Measurements from ENCODE around the gene HCN3.

HCN3 gene

DNA sequence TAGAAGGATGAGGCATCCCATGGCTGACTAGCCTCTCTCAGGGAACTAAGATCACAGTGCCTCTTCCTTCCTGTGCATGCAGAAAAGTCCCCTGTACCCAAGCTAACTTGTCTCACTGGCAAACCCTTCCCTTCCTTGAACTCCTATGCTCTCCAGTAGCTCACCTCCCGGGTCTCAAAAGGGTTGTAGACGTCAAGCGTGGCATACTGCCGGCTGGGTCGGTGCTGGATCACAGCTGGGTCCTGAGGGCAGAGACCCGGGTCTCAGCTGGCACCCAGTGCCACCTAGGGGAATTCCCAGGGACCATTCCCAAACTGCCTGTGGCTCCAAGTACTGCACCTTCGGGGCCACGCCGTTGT lies 15.8 kb upstream of the HCN3 start:
- no peak for DNase-seq (ENCODE audit: low read depth in 1 of 2, low spot score in 1 of 2)
- no peak for TF ChIP-seq JUND (IDR thresholded peaks at IDR 0.05; ENCODE audit: low read depth)

DNA sequence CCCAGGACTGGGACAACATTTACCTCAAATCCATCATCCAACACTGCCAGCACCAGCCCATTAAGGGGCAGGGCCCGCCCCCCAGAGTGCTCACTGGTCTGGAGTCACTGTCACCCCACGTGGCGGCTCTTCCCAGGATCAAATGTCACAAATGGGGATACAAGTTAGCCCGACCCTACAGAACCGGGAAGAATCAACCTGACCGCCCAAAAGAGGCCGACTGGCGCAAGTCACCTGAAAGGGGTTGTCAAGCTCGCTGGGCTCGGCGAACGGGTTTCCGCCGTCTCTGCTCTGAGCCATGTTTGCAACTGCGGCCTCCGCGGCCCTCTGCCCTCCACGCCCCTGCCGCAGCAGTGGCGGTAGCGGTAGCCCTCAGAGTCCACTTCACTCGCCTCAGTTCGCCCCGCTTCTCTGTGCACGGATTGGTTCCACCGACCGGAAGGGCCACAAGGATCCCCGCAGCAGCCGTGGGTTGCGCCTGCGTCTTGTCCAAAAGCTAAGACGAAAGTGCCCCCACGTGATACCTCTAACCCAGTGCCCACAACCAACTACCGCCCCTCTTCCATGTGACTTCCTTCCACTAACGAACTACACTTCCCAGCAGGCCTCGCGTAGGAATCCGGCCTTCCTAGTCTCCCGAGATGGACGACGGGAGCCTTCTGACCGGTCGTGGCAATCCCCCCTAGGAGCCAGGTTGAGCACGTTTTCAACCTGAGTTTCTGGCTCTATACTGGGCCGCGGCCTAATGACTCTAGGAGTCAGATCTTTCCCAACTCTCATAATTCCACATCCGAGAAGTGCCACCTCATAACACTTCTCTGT lies 15.2 kb upstream of the HCN3 start, which contains the start of gene SCAMP3:
TSS of gene SCAMP3 (minus strand) at position 509 of the 822 bp plus-strand sequence. CDS start at position 300, 209 bp downstream.
- peak; percentile 99 for DNase-seq (ENCODE audit: low read depth in 1 of 2, low spot score in 1 of 2)
- TF ChIP-seq JUND (IDR thresholded peaks at IDR 0.05; ENCODE audit: low read depth) = peak; percentile 57; the same call in 1 of the 2 replicates
- in situ Hi-C loops (cut with HindIII; ENCODE audit: low pct_unique_long_range_greater_than_20kb, low sequenced_read_pairs) = no loop called here

More for the DNA sequence above, 15.8 kb upstream of the HCN3 start:
- in situ Hi-C loops (cut with HindIII; ENCODE audit: low pct_unique_long_range_greater_than_20kb, low sequenced_read_pairs) = no loop called here

DNA sequence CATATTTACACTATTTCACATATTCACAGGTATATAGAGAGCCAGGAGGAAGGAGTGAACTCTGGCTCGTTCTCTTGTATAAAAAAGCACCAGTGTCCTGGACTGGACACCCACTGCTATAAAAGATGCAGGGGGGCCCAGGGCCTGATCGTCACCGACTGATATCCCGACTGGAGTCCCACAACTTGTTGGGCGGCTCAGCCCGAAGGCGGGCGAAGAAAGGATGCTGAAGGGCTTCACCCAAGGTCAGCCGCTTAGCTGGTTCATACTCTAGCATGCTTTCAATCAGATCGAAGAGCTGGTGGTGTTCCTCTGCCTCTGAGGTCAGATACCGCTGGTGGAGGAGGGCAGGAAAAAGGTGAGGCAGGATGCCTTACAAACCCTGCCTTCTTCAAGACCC lies 14.2 kb upstream of the HCN3 start:
- no peak for TF ChIP-seq JUND (IDR thresholded peaks at IDR 0.05; ENCODE audit: low read depth)
- DNase-seq (ENCODE audit: low read depth in 1 of 2, low spot score in 1 of 2) = no peak
- in situ Hi-C loops (cut with HindIII; ENCODE audit: low pct_unique_long_range_greater_than_20kb, low sequenced_read_pairs) = no loop called here

DNA sequence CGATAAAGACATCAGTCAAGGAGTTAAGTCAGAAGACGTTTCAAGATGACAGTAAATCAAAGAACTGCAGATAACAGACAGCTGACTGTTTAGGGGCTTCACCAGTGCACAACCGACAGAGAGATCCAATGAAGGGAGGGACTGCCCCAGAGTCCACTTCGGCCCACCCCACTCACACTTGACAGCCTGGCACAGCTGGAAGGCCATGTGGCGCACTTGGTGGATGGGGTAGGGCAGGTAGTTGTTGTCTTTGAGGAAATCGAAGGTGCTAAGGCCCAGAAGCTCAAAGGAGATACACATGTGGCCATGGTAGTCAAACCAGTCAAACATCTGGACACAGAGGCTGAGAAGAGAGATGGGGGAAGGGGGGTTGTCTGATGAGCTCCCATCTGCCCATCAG lies 10.7 kb upstream of the HCN3 start:
- DNase-seq (ENCODE audit: low read depth in 1 of 2, low spot score in 1 of 2) = no peak
- no peak for TF ChIP-seq JUND (IDR thresholded peaks at IDR 0.05; ENCODE audit: low read depth)
- in situ Hi-C loops (cut with HindIII; ENCODE audit: low pct_unique_long_range_greater_than_20kb, low sequenced_read_pairs) = no loop called here

DNA sequence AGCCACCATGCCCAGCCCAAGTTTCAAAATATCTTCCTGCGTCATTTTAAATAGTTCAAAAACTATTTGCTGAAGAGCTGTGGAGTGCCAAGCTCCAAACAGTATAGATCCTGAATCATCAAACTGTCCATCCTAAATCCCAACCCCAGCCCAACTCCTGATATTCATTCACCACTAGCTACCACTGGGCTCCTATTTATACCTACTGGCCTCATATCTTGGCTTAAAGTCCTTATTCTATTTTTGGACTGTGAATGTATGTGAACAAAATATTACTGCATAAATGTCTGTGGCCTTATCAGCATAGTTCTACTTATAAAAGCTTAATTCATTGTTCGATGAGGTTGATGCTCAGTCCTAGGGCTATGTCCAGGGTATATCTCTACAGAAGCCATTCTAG lies 9.9 kb upstream of the HCN3 start:
- in situ Hi-C loops (cut with HindIII; ENCODE audit: low pct_unique_long_range_greater_than_20kb, low sequenced_read_pairs) = no loop called here
- DNase-seq (ENCODE audit: low read depth in 1 of 2, low spot score in 1 of 2) = no peak
- TF ChIP-seq JUND (IDR thresholded peaks at IDR 0.05; ENCODE audit: low read depth) = no peak

DNA sequence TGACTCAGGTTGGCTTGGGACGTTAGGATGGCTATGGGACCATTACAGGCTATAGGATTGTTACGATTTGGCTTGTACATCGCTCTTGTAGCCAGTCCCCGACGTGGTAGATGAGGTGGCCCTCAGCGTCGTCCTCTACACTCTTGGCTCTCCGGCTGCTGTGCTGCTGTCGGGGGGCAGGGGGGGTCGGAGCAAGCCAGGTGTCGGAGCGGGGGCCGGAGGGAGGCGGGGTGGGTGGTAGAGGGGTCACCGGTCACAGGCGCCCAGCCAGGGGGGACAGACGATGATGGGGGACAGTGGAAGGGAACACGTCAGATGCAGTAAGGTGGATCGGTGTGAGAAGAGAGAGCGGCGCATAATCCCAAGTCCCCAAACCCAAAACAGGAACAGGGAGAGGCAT lies 8.6 kb upstream of the HCN3 start:
- no peak for DNase-seq (ENCODE audit: low read depth in 1 of 2, low spot score in 1 of 2)
- in situ Hi-C loops (cut with HindIII; ENCODE audit: low pct_unique_long_range_greater_than_20kb, low sequenced_read_pairs) = no loop called here
- no peak for TF ChIP-seq JUND (IDR thresholded peaks at IDR 0.05; ENCODE audit: low read depth)

DNA sequence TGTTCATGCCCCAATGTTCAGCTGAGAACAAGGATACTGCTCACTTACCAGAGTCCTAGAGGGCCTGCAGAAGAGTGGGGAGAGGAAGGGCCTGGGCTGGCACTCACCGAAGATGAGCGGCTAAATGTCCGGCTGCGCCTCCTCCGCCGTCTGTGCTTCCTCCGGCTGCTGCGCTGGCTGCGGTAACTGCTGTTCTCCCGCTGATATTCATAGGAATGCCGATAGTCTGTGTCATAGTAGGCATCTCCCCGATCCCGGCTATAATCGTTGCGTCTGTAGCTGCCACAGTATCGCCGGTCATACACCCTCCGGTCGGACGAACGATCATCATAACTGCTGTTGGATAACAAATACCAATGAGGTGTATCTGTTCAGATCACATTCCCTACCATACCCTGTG lies 7.9 kb upstream of the HCN3 start:
- TF ChIP-seq JUND (IDR thresholded peaks at IDR 0.05; ENCODE audit: low read depth) = no peak
- in situ Hi-C loops (cut with HindIII; ENCODE audit: low pct_unique_long_range_greater_than_20kb, low sequenced_read_pairs) = no loop called here
- no peak for DNase-seq (ENCODE audit: low read depth in 1 of 2, low spot score in 1 of 2)

DNA sequence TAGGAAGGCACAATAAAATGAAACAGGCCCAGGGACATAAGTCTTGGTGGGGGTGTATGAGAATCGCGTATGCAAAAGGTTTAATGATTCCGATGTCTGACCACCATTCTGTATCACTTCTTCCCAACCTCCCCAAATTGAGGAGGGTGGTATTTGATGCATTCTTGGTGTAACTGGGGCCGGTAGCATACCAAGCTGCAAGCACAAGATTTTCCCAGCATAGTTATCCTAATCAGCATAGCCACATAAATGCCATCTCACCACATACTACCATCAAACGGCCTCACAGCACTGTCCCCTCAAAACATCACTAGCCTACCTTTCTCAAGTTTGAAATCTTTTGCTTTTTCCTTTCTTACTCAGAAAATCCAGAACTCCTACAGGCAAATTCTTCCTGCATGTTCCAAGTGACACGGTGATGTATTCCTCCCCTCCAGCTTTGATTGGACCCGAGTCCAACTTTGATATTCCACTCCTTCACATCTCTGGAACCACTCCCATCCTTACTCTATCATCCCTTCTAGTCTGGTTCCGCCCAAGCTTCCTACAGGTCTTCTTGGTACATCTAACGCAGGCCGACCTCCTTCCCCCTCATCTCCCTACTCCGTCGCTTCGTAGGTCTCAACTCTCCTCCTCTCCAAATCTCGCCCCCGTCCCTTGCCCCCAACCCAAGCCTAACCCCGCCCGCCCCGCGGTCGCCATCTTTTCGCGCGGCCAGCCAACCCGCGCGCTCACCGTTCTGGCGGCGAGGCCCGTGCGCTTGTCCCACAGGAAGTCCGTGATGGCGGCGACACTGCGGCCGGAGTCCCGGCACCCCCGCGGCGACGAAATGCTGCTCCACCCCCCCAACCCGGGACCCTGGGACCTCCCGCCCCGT lies 4.6 kb upstream of the HCN3 start:
- in situ Hi-C loops (cut with HindIII; ENCODE audit: low pct_unique_long_range_greater_than_20kb, low sequenced_read_pairs) = no loop called here
- TF ChIP-seq JUND (IDR thresholded peaks at IDR 0.05; ENCODE audit: low read depth) = no peak
- DNase-seq (ENCODE audit: low read depth in 1 of 2, low spot score in 1 of 2) = no peak

DNA sequence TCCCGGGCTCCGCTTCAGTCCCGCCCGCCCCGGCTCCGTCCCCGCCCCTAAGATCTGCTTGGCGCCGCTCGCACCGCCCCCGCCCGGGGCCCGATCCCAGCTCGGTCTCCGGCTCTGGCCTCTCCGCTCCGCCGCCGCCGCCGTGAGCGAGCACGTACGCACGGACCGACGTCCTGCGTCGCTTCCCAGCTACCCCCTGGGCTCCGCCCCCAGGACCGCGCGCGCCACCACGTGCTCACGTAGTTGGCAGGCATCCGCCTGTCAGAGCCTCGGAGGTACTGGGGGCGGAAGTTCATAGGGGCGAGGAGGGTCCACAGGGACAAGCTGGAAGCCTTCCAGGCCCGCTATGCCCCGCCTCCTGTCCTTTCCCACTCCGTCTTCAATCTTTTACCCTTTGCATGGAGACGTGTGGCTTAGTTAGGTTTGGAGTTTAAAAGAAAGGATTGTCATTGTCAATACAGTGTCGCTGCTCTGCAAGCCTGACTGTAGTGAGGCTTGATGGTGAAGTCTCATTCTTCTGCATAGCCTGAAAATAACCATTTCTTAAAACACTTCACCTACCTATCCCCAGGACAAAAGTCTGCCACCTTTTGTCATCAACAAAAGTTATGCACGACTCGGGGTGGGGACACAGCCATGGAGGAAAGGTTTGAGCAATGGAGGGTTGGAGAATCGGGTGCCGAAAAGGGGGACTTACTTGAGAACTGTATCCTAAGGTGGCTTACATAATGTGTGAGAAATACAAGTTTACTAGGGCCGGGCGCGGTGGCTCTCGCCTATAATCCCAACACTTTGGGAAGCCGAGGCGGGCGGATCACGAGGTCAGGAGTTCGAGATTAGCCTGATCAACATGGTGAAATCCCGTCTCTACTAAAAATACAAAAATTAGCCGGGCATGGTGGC lies 3.7 kb upstream of the HCN3 start, which contains the start of gene CLK2:
TSS of gene CLK2 (minus strand) at position 162 of the 903 bp plus-strand sequence. CDS start 2,527 bp downstream, outside the sequence.
- in situ Hi-C loops (cut with HindIII; ENCODE audit: low pct_unique_long_range_greater_than_20kb, low sequenced_read_pairs) = no loop called here
- peak; percentile 97 to 99 for DNase-seq (ENCODE audit: low read depth in 1 of 2, low spot score in 1 of 2)
- TF ChIP-seq JUND (IDR thresholded peaks at IDR 0.05; ENCODE audit: low read depth) = no peak

DNA sequence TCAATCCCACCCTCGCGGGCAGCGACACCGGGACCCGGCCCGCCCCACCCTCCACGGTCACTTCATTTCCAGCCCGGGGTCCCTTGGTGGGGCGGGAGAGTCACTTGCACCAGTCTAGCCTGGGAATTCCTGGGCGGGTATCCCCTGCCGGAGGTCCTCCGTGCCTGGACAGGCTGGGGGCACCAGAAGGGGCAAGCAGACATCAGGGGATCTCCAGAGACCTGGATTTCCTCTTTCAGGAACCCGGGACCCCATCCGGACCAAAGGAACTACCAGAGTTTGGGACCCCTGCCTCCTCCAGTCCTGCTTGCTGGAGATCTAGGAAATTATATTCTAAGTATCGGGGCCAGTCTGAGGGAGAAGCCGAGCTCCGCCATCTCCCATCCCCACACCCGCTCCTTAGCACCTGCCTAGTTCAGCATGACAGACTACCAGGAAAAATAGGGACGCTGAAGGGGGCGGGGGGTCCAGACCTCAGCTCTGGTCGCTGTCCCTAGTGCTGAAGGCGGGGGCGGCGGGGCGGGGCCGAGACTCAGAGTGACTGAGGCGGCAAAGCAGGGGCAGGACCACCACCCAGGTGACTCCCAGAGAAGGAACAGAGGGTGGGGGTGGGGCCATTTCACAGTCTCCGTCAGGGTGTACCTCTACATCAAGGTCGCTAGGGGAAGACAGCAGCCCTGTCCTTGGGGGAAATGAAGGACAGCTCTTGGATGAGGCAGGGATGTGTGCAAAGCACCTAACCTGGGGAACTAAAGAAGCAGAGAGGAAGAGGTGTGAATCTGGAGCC lies 832 bp downstream of the HCN3 start:
- in situ Hi-C loops (cut with HindIII; ENCODE audit: low pct_unique_long_range_greater_than_20kb, low sequenced_read_pairs) = no loop called here
- DNase-seq (ENCODE audit: low read depth in 1 of 2, low spot score in 1 of 2) = peak; percentile 82
- TF ChIP-seq JUND (IDR thresholded peaks at IDR 0.05; ENCODE audit: low read depth) = no peak

DNA sequence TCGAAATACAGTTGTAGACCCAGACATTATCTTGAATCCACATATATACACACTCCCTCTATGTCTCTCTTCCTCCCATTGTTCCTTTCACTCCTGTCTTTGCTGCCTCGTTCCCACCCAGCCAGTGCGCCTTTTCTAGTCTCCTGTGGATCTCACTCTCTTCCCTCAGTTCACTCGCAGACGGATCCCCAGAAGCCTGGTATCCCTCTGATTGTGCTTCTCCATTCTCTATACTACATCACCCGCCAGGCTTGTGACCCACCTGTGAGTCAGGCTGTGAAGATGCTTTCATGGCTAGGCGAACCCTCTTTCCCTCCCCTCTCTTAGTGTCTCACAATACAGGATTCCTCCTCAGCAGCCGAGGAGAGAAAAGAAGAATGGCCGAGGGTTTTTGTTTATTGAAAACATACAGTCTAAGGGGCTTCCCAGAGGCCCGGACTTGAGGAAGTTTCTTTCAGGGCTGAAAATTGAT lies 1.5 kb downstream of the HCN3 start:
- TF ChIP-seq JUND (IDR thresholded peaks at IDR 0.05; ENCODE audit: low read depth) = no peak
- in situ Hi-C loops (cut with HindIII; ENCODE audit: low pct_unique_long_range_greater_than_20kb, low sequenced_read_pairs) = no loop called here
- no peak for DNase-seq (ENCODE audit: low read depth in 1 of 2, low spot score in 1 of 2)

All from T47D (cell line).